Nephron (organoid): ENCODE results near the gene CLTCL1.

Experiments
- H3K27ac Mint-ChIP-seq, 3 experiments: 2 replicates each; pipeline ENCODE4 v1.8.0; 2020; ENCODE audit warnings: mixed read lengths in 3 of 3, mild to moderate bottlenecking in 2 of 3, moderate library complexity in 1 of 3
- H3K27me3 Mint-ChIP-seq: 2 replicates; pipeline ENCODE4 v1.8.0; 2021; ENCODE audit warnings: low read depth, mild to moderate bottlenecking, moderate library complexity, mixed read lengths
- H3K36me3 Mint-ChIP-seq: 2 replicates; pipeline ENCODE4 v1.8.0; 2020; ENCODE audit warnings: low read depth, mixed read lengths
- H3K4me1 Mint-ChIP-seq: 2 replicates; pipeline ENCODE4 v1.8.0; 2020; ENCODE audit warnings: mixed read lengths
- H3K4me3 Mint-ChIP-seq, 3 experiments: 2 replicates each; pipeline ENCODE4 v1.8.0; 2020; ENCODE audit warnings: mild to moderate bottlenecking in 3 of 3, mixed read lengths in 3 of 3, moderate library complexity in 2 of 3
- H3K9me3 Mint-ChIP-seq: 2 replicates; pipeline ENCODE4 v1.8.0; 2020; ENCODE audit warnings: mixed read lengths
- TF ChIP-seq, protein P1 (sequence below), 3 experiments: fragments of 200-600 bp; sonication (generic); IDR thresholded peaks; one replicate each; pipeline ENCODE4 v1.5.0; 2021; ENCODE audit warnings: antibody characterized with exemption in 3 of 3; ENCODE audit not compliant: unreplicated experiment in 3 of 3

The CLTCL1 gene

GRCh38 chr22:19229600-19229999 lies 61.9 kb downstream of the CLTCL1 start:
- H3K27me3 Mint-ChIP-seq: no peaks in the 10 kb centered on the region
- TF ChIP-seq, protein P1, sequence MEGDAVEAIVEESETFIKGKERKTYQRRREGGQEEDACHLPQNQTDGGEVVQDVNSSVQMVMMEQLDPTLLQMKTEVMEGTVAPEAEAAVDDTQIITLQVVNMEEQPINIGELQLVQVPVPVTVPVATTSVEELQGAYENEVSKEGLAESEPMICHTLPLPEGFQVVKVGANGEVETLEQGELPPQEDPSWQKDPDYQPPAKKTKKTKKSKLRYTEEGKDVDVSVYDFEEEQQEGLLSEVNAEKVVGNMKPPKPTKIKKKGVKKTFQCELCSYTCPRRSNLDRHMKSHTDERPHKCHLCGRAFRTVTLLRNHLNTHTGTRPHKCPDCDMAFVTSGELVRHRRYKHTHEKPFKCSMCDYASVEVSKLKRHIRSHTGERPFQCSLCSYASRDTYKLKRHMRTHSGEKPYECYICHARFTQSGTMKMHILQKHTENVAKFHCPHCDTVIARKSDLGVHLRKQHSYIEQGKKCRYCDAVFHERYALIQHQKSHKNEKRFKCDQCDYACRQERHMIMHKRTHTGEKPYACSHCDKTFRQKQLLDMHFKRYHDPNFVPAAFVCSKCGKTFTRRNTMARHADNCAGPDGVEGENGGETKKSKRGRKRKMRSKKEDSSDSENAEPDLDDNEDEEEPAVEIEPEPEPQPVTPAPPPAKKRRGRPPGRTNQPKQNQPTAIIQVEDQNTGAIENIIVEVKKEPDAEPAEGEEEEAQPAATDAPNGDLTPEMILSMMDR (IDR thresholded peaks at IDR 0.05; ENCODE audit: unreplicated experiment in 3 of 3): no peak
- H3K27ac Mint-ChIP-seq: no peak overlapping the region
- H3K9me3 Mint-ChIP-seq: no peaks in the 10 kb centered on the region
- no peak overlapping the region for H3K4me3 Mint-ChIP-seq
- H3K4me1 Mint-ChIP-seq: no peaks in the 10 kb centered on the region
- H3K36me3 Mint-ChIP-seq: peaks cover 30% of the 10 kb centered on the region

GRCh38 chr22:19228179-19228578 lies 63.3 kb downstream of the CLTCL1 start:
- H3K36me3 Mint-ChIP-seq: peaks cover 28% of the 10 kb centered on the region
- no peak overlapping the region for H3K27ac Mint-ChIP-seq
- H3K9me3 Mint-ChIP-seq: no peaks in the 10 kb centered on the region
- peaks cover 3% of the 10 kb centered on the region for H3K27me3 Mint-ChIP-seq
- no peaks in the 10 kb centered on the region for H3K4me1 Mint-ChIP-seq
- TF ChIP-seq, protein P1 (IDR thresholded peaks at IDR 0.05; ENCODE audit: unreplicated experiment in 3 of 3): no peak
- no peak overlapping the region for H3K4me3 Mint-ChIP-seq

- Mint-ChIP-seq H3K9me3 (no peaks in the 10 kb centered on the region), H3K36me3 (peaks cover 29% of the 10 kb centered on the region), H3K27ac (no peak overlapping the region), H3K4me3 (no peak overlapping the region), H3K4me1 (no peaks in the 10 kb centered on the region), H3K27me3 (peaks cover 3% of the 10 kb centered on the region)
- TF ChIP-seq, protein P1 (IDR thresholded peaks at IDR 0.05; ENCODE audit: unreplicated experiment in 3 of 3): no peak
Observed at GRCh38 chr22:19226428-19226827, 65.1 kb downstream of the CLTCL1 start.

GRCh38 chr22:19225560-19225959 lies 66.0 kb downstream of the CLTCL1 start:
- Mint-ChIP-seq H3K27me3 (peaks cover 3% of the 10 kb centered on the region), H3K4me1 (no peaks in the 10 kb centered on the region), H3K36me3 (peaks cover 33% of the 10 kb centered on the region), H3K9me3 (no peaks in the 10 kb centered on the region), H3K27ac (no peak overlapping the region), H3K4me3 (no peak overlapping the region)
- TF ChIP-seq, protein P1 (IDR thresholded peaks at IDR 0.05; ENCODE audit: unreplicated experiment in 3 of 3): no peak

GRCh38 chr22:19224985-19225384 lies 66.5 kb downstream of the CLTCL1 start:
- H3K27ac Mint-ChIP-seq: no peak overlapping the region
- no peaks in the 10 kb centered on the region for H3K4me1 Mint-ChIP-seq
- peaks cover 34% of the 10 kb centered on the region for H3K36me3 Mint-ChIP-seq
- H3K4me3 Mint-ChIP-seq: no peak overlapping the region
- H3K9me3 Mint-ChIP-seq: no peaks in the 10 kb centered on the region
- TF ChIP-seq, protein P1 (IDR thresholded peaks at IDR 0.05; ENCODE audit: unreplicated experiment in 3 of 3): no peak
- peaks cover 3% of the 10 kb centered on the region for H3K27me3 Mint-ChIP-seq

GRCh38 chr22:19224557-19224956 lies 67.0 kb downstream of the CLTCL1 start:
- no peak overlapping the region for H3K4me3 Mint-ChIP-seq
- H3K27ac Mint-ChIP-seq: no peak overlapping the region
- TF ChIP-seq, protein P1 (IDR thresholded peaks at IDR 0.05; ENCODE audit: unreplicated experiment in 3 of 3): no peak
- peaks cover 34% of the 10 kb centered on the region for H3K36me3 Mint-ChIP-seq
- peaks cover 3% of the 10 kb centered on the region for H3K27me3 Mint-ChIP-seq
- H3K4me1 Mint-ChIP-seq: no peaks in the 10 kb centered on the region
- no peaks in the 10 kb centered on the region for H3K9me3 Mint-ChIP-seq
